Uterus (tissue), 4 donors: ENCODE measurements around the gene WDR88. TPM values are rescaled to one million over a fixed set of nuclear protein-coding genes. Genes with fewer than 3 reads are reported as not detected.
"Not testable (repeated sequence)": the region's sequence is repeated elsewhere in the genome, so short reads cannot be mapped to it uniquely, and the experiment has no call there.

Experiments
- DNase-seq, 2 donors: peaks; one replicate each; pipeline ENCODE4 v3.0.0-alpha.2; 2019 to 2020
- H3K27ac ChIP-seq, 2 donors: fragments of 200-600 bp; sonication (generic); 1 replicate in 1 of 2; 2 replicates in 1 of 2; pipeline ENCODE4 v1.5.1; 2016 to 2018
- H3K27me3 ChIP-seq, 2 donors: fragments of 200-600 bp; sonication (generic); one replicate each; pipeline ENCODE4 v1.5.1; 2018 to 2019; ENCODE audit warnings: control low read depth in 1 of 2
- H3K36me3 ChIP-seq, 2 donors: fragments of 200-600 bp; sonication (generic); one replicate each; pipeline ENCODE4 v1.5.1; 2019; ENCODE audit warnings: control low read depth in 1 of 2
- H3K4me1 ChIP-seq, 2 donors: fragments of 200-600 bp; sonication (generic); one replicate each; pipeline ENCODE4 v1.5.1; 2018 to 2019; ENCODE audit warnings: control low read depth in 1 of 2
- H3K4me3 ChIP-seq, 2 donors: fragments of 200-600 bp; sonication (generic); 1 replicate in 1 of 2; 2 replicates in 1 of 2; pipeline ENCODE4 v1.5.1; 2018 to 2019; ENCODE audit warnings: mild to moderate bottlenecking in 1 of 2
- H3K9me3 ChIP-seq, 2 donors: fragments of 200-600 bp; sonication (generic); one replicate each; pipeline ENCODE4 v1.5.1; 2019; ENCODE audit warnings: control low read depth in 1 of 2
- POLR2A ChIP-seq, 2 donors: fragments of 450-650 bp; IDR thresholded peaks; one replicate each; pipeline ENCODE4 v1.6.1; 2016; ENCODE audit warnings: antibody characterized with exemption in 2 of 2, mild to moderate bottlenecking in 1 of 2, moderate library complexity in 1 of 2
- intact Hi-C: fragments of 100-400 bp; cut with DNase I; formaldehyde crosslinking; loops from one replicate; pipeline ENCODE4 v1.15.1; 2023; ENCODE audit warnings: low total_unique reads
- total RNA-seq, 4 donors: library from RNA; depleted of rRNA in 3 of 4; stranded (reverse); fragments of >200 nt in 3 of 4; gene quantifications; one replicate each; pipeline versions ENCODE4 v1.1.0 to v1.2.4, GENCODE V29; 2014 to 2023
- TF ChIP-seq, protein P1 (sequence below), 4 experiments: fragments of 200-600 bp in 2 of 4; fragments of 450-650 bp in 2 of 4; sonication (generic) in 2 of 4; IDR thresholded peaks; one replicate each; pipeline ENCODE4 v1.5.1; 2016 to 2019; ENCODE audit warnings: antibody characterized with exemption in 4 of 4, mild to moderate bottlenecking in 2 of 4, moderate library complexity in 1 of 4
- donor health status: DM: yes; HTN: yes; CAD: no.

WDR88 gene
- total RNA-seq, 4 donors from 2014 or later: not detected

DNA sequence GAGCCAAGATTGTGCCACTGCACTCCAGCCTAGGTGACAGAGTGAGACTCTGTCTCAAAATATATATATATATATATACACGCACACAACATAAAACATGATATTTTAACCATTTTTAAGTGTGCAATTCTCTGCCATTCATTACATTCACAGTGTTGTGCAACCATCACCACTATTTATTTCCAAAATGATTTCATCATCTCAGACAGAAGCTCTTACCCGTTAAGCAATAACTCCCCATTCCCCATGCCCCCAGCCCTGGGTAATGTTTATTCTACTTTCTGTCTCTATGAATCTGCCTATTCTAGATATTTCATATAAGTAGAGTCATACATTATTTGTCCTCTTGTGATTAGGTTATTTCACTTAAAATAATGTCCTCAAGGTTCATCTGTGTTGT is 20.3 kb downstream of the WDR88 start:
- intact Hi-C loops: no loop called here
- Histone ChIP-seq H3K27me3 (no peaks in the 10 kb centered on the region), H3K4me3 (no peak overlapping the region), H3K9me3 (no peaks in the 10 kb centered on the region), H3K36me3 (no peaks in the 10 kb centered on the region), H3K27ac (no peak overlapping the region), H3K4me1 (no peaks in the 10 kb centered on the region)
- no peak for DNase-seq
- TF ChIP-seq POLR2A (IDR thresholded peaks at IDR 0.05): no peak

DNA sequence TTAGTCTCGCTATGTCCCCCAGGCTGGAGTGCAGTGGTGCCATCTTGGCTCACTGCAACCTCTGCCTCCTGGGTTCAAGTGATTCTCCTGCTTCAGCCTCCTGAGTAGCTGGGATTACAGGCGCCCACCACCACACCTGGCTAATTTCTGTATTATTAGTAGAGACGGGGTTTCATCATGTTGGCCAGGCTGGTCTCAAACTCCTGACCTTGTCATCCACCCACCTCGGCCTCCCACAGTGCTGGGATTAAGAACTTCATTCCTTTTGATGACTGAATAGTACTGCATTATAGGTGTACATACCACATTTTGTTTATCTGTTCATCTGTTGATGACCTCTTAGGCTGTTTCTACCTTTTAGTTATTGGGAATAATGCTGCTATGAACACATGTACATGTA is 20.7 kb downstream of the WDR88 start:
- H3K27ac ChIP-seq, H3K9me3 ChIP-seq, H3K27me3 ChIP-seq, DNase-seq, H3K4me3 ChIP-seq, intact Hi-C loops, H3K36me3 ChIP-seq, H3K4me1 ChIP-seq: not testable (repeated sequence)

DNA sequence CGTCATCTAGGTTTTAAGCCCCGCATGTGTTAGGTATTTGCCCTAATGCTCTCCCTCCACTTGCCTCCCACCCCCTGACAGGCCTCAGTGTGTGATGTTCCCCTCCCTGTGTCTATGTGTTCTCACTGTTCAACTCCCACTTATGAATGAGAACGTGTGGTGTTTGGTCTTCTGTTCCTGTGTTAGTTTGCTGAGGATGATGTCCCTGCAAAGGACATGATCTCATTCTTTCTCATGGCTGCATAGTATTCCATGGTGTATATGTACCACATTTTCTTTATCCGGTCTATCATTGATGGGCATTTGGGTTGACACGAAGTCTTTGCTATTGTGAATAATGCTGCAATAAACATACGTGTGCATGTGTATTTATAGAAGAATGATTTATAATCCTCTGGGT is 22.4 kb downstream of the WDR88 start:
- H3K36me3 ChIP-seq, H3K9me3 ChIP-seq, H3K4me3 ChIP-seq, H3K27ac ChIP-seq, H3K4me1 ChIP-seq, H3K27me3 ChIP-seq, intact Hi-C loops, DNase-seq: not testable (repeated sequence)

DNA sequence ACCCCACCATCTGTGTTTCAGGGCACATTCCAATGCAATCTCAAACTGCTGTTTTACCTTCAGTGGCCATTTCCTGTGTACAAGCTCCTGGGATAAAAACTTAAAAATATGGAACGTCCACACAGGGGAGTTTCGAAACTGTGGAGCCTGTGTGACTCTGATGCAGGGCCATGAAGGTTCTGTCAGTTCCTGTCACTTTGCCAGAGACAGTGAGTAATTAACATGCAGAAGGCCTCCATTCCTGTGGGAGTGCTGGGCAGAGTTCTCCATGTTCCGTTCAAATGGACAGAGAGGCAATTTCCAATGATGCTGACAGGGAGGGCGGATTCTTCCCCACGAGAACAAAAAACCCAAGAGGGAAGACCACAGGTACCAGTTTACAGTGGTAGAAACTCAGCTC is 24.4 kb downstream of the WDR88 start:
- DNase-seq: no peak

DNA sequence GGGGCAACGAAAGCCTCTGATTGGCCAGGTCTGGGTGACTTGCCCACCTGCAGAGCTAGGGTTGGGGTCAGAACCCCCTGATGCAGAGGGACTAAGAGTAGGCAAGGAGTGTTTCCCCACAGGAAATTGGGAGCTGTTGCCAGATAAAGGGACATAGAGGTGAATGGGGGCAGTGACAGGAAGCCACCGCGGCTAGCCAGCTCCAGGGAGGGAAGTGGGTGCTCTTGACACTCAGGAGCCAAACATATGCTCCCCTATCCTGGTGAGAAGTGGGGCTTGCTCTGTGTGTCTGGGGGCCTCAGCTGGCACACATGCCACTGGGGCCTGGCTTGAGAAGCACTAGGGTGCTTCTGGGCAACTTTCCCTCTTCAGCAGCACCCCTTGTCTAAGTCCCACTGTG is 26.0 kb downstream of the WDR88 start:
- DNase-seq: no peak
- intact Hi-C loops: no loop called here
- no peak overlapping the region for H3K27ac ChIP-seq
- TF ChIP-seq, protein P1, sequence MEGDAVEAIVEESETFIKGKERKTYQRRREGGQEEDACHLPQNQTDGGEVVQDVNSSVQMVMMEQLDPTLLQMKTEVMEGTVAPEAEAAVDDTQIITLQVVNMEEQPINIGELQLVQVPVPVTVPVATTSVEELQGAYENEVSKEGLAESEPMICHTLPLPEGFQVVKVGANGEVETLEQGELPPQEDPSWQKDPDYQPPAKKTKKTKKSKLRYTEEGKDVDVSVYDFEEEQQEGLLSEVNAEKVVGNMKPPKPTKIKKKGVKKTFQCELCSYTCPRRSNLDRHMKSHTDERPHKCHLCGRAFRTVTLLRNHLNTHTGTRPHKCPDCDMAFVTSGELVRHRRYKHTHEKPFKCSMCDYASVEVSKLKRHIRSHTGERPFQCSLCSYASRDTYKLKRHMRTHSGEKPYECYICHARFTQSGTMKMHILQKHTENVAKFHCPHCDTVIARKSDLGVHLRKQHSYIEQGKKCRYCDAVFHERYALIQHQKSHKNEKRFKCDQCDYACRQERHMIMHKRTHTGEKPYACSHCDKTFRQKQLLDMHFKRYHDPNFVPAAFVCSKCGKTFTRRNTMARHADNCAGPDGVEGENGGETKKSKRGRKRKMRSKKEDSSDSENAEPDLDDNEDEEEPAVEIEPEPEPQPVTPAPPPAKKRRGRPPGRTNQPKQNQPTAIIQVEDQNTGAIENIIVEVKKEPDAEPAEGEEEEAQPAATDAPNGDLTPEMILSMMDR (IDR thresholded peaks at IDR 0.05): no peak
- H3K36me3 ChIP-seq: no peaks in the 10 kb centered on the region
- no peaks in the 10 kb centered on the region for H3K9me3 ChIP-seq
- H3K4me1 ChIP-seq: no peaks in the 10 kb centered on the region
- H3K4me3 ChIP-seq: no peak overlapping the region
- no peaks in the 10 kb centered on the region for H3K27me3 ChIP-seq

More for the DNA sequence above, 24.4 kb downstream of the WDR88 start:
- H3K9me3 ChIP-seq: no peaks in the 10 kb centered on the region
- H3K4me3 ChIP-seq: no peak overlapping the region
- intact Hi-C loops: no loop called here
- TF ChIP-seq, protein P1 (IDR thresholded peaks at IDR 0.05): no peak
- no peak for TF ChIP-seq POLR2A (IDR thresholded peaks at IDR 0.05)
- H3K27me3 ChIP-seq: no peaks in the 10 kb centered on the region
- no peak overlapping the region for H3K27ac ChIP-seq
- H3K4me1 ChIP-seq: no peaks in the 10 kb centered on the region
- H3K36me3 ChIP-seq: no peaks in the 10 kb centered on the region

DNA sequence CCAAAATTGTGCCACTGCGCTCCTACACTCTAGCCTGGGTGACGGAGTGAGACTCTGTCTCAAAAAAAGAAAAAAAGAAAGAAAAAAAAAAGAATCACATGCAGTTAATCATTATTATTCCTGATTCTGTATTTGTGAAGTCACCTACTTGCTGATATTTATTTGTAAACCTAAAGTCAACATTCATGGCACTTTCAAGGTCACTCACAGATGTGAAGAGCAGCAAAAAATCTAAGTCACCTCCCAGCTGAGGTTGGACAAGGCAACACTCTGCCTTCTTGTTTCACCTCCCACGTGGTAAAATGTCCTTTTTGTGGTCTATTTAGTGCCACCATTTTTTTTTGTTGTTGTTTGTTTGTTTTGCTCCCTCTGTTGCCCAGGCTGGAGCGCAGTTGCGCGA is 26.5 kb downstream of the WDR88 start:
- no peak for DNase-seq
- H3K36me3 ChIP-seq: no peaks in the 10 kb centered on the region
- H3K4me3 ChIP-seq: no peak overlapping the region
- H3K27ac ChIP-seq: no peak overlapping the region
- no peak for TF ChIP-seq POLR2A (IDR thresholded peaks at IDR 0.05)
- TF ChIP-seq, protein P1 (IDR thresholded peaks at IDR 0.05): no peak
- H3K27me3 ChIP-seq: no peaks in the 10 kb centered on the region
- no peaks in the 10 kb centered on the region for H3K9me3 ChIP-seq
- no peaks in the 10 kb centered on the region for H3K4me1 ChIP-seq
- intact Hi-C loops: no loop called here

DNA sequence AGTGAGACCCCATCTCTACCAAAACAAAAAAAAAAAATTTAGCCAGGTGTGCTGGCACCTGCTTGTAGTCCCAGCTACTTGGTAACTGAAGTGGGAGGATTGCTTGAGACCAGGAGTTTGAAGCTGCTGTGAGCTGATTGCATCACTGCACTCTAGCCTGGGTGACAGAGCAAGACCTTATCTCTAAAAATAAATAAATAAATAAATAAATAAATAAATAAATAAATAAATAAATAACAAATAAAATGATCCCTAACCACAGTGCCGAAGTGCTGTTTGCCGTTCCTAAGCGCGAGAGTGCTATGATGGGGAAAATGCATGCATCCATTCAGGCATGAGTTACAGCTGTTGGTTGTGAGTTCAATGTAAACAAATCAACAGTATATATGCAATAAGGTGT is 27.2 kb downstream of the WDR88 start:
- Histone ChIP-seq H3K27ac (no peak overlapping the region), H3K9me3 (no peaks in the 10 kb centered on the region), H3K27me3 (no peaks in the 10 kb centered on the region), H3K36me3 (no peaks in the 10 kb centered on the region), H3K4me3 (no peak overlapping the region), H3K4me1 (no peaks in the 10 kb centered on the region)
- TF ChIP-seq POLR2A (IDR thresholded peaks at IDR 0.05): no peak
- TF ChIP-seq, protein P1 (IDR thresholded peaks at IDR 0.05): no peak
- DNase-seq: no peak
- intact Hi-C loops: no loop called here
